Measurements from ENCODE around the gene MTG2.

MTG2 gene, protein sequence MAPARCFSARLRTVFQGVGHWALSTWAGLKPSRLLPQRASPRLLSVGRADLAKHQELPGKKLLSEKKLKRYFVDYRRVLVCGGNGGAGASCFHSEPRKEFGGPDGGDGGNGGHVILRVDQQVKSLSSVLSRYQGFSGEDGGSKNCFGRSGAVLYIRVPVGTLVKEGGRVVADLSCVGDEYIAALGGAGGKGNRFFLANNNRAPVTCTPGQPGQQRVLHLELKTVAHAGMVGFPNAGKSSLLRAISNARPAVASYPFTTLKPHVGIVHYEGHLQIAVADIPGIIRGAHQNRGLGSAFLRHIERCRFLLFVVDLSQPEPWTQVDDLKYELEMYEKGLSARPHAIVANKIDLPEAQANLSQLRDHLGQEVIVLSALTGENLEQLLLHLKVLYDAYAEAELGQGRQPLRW

DNA sequence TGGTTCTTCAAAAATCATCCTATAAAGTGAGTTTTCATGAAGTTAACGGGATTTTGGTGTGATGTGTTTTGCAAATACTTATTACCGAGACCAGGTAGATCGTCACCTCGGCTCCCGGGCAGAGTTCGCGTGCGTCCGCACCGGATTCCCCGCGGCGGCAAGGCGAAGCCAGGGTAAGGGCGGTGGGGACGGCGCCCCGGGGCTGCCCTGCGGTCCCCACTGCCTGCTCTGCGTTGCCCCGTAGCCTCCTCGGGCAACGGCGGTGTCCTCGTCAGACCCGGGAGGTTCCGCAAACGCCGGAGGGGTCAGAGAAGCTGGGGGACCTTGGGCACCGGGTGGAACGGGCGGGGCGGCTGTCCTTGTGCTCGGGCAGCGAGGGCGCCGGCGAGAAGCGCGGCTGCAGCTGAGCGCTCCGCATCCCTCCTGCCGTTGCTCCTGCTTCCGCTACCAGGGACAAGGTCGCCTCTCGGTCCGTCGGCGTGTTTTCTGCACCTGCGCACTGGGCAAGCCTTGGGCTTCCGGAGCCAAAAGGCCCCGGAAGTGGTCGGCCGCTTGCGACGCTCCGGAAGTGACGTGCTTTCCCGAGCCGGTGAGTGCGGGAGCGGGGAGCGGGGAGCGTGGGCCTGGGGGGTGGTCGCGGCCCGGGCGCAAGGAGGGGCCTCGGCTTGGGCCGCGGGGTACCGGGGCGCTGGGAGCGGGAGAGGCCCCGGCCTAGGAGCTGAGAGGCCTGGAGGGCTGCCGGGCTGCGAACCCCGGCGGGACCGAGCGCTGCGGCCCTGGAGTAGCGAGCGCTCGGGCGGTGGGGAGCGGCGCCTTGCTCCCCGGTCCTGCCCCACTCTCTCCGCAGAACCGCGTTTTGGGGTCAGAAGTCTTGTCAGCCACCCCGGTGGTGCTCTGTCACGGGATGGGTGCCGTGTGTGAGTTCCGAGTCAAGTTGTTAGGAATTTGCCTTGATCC is at the start of gene MTG2:
MTG2 (plus strand) TSS at position 560 of the 957 bp plus-strand sequence. CDS start 10,393 bp downstream, outside the sequence.
- peak; percentile 87 to 89 for DNase-seq (ENCODE audit: low read depth in 2 of 2)

DNA sequence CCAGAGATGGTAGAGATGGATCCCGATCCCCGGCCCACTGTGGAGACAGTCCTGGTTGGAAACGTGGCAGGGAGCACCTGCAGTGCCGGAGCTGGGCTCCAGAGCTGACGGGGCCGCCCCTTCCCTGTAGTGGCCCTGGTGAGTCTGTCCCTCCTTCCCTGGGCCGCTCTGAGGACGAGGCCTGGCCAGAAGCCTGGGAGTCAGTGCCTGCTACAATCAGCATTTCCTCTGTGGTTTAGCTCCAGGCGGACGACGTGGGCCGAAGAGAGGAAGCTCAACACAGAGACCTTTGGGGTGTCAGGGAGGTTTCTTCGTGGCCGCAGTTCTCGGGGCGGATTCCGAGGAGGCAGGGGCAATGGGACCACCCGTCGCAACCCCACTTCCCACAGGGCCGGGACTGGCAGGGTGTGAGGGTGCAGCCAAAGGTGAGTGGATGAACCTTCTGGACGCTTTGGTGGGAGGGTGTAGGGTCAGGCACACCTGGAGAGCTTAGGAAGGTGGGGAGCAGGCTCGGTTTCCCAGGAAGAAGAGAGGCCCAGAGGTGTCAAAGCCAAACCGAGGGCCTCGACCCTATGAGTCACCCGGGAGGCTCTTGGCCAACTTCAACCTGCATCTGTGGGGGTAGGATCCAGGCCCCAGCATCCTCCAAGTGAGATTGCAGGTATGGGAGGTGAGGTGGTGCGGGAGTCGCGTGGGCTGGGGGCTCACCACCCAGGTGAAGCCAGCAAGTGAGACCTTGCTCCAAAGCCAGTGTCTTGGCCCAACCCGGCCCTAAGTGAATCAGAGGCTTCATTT is 49.6 kb upstream of the MTG2 start:
- DNase-seq (ENCODE audit: low read depth in 2 of 2) = no peak

DNA sequence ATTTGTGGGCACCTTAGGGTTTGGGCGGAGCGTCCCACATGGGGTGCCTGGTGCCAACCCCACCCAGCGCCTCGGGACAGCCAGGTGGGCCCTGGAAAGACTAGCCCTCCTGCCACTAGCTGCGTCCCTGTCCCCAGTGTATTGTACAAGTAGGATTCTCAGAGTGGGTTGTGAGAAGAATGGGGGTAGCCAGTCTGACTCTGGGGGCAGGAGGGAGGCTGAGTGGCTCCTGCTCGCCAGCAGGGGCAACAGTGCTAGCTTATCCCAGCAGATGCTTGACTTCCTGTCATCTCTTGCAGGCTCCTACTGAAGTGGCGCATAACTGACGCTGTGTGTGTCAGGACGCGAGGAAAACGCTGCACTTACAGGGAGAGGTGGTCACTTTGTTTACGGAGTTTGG is 49.0 kb upstream of the MTG2 start:
- no peak for DNase-seq (ENCODE audit: low read depth in 2 of 2)

DNA sequence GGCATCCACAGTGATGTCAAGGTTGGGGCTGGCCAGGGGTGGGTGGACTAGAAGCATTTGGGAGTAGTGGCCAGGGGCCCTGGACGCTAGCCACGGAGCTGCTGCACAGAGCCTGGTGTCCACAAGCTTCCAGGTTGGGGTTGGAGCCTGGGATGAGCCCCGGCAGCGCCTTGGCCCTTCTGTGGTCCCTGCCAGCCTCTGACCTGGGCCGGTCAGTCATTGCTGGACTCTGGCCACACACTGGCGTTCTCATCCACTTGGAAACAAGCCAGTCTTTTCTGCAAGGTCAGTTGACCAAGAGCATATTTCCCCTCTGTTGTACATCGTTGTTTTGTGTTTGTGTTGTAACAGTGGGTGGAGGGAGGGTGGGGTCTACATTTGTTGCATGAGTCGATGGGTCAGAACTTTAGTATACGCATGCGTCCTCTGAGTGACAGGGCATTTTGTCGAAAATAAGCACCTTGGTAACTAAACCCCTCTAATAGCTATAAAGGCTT is 48.0 kb upstream of the MTG2 start:
- DNase-seq (ENCODE audit: low read depth in 2 of 2) = no peak

DNA sequence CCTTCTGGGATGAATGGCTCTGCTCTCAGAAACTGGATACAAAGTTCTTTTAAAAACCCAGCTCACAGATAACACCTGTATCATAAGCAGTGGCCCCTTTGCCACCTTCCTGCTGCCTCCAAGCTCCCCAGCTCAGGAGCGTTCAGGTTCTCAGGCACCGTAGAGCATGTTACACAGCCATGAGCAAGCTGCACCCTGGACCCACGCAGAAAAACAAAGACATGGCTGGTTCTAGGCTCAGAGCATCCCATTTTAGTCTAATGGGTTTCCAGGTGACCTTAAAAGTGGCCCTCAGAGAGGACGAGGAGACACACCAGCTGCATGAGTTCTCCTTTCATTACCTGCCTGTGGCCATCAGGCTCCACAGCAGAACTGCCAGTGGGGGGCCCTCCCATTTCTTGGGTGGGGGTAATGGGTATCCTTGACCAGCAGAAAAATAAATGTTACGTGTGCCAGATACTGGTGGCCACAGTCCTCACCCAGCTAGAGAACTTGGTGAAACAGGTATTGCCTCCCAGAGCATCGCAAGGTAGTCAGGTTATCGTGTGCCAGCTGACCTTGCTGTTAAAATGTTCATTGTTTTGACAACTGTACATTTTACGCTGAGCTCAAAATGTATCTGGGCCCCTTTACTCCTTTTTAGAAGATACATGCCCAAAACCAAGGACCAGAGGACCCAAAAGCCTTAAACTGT is 47.1 kb upstream of the MTG2 start:
- DNase-seq (ENCODE audit: low read depth in 2 of 2) = no peak

DNA sequence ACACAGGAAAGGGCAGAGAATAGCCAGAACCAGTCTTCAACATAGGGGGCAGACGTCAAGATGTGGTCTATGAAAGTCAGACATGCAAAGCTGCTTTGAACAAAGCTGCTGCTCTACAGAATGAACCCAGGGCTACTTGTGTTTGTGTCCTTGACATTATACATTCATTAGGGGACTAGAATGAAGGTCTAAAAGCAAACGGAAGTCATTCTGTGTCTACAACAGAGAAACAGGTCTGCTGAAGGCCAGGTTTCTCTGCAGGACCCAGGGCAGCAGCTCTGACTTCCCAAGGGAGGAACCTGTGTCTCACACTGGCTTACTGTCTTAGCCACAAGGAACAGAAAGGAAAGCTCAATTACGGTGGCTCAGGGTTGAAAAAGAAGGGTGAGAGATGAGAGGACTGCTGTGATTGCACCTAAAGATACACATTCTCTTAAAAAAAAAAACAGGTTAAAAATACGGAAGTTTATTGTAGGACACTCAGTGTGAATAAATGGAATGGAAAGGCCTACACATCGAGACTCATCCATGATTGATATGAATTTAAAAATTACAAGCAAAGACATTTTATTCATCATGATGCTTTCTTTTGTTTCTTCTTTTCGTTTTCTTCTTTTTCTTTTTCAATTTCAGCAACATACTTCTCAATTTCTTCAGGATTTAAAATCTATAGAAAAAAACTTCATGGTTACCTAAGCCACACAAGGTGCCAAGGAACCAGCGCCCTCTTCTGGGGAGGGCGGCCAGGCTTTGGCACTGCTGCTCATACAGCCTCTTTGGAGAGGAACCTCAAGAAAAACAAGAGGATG is 46.3 kb upstream of the MTG2 start:
- peak; percentile 58 to 64 for DNase-seq (ENCODE audit: low read depth in 2 of 2)

DNA sequence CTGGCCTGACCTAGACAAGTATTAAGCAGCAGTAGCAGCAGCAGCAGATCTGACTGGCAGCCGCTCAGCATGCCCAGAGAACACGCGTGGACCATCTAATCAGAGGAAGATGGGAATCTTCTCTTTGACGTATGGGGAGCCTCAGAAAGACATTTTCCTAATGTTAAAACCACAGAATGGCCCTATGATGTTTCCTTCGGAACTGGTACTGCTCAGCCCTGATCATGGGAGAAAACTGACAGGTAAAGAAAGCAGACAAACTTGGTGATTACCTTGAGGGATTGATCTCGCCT is 45.8 kb upstream of the MTG2 start:
- no peak for DNase-seq (ENCODE audit: low read depth in 2 of 2)

DNA sequence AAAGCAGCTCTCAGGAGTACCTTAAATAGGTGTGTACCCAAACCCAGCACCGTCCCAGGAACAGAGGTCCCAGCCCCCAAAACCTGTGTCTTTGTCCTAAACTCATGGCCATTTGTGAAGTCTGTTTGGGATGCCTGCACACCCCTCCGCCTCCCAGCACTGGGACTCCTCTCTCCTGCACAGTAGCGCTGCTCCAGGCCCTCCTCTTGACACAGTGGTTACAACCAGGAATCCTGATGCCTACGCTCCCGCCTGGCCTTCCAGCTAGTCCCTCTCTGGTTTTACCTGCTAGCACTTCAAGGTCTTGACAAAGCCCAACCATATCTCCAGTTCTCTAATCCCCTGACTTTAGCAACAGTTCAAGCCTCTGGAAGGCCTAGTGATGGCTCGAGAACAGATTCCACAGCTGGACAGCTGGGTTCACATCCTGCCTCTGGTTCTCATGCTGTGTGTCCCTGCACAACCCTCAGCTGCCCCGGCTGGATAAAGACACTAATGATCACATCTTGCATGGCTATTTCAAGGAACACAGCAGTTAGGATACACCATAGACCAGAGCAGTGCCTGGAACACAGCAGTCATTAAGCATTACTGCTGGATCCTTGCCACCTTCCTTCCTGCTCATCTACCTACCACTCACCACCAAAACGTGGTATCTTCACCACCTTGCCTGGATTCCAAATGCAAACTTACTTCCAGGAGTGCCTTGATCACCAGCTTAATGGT is 45.2 kb upstream of the MTG2 start:
- DNase-seq (ENCODE audit: low read depth in 2 of 2) = no peak

DNA sequence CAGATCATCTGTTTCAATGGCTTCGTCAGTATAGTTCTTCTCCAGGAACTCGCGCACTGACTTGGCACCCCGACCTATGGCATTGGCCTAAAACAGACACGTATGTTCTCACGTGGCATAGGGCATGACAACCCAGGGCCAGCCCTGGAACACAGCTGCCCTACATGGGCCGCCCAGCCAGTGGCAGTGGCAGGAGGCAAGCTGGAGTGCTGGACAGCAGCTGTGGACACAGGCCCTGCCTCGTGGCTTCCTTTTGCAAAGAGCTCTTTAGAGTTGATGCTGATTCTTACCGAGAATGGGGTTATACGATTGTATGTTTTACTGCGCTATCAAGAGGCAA is 44.7 kb upstream of the MTG2 start:
- DNase-seq (ENCODE audit: low read depth in 2 of 2) = no peak

DNA sequence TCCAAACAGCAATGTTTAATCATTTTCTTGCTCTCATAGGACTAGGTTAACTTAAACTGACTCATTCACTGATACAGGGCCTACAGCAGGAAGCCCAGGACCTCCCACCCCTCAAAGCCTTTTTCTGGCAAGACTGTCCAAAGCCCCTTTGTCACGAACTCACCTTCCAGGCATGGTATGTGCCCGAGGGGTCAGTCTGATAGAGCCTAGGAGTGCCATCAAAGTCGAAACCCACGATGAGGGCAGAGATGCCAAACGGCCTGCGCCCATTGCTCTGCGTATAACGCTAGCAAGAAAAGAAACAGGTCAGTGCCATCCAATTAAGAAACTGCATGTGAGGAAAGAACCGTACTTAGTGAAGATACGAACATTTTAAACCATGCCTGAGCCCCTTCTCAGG is 43.9 kb upstream of the MTG2 start:
- no peak for DNase-seq (ENCODE audit: low read depth in 2 of 2)

DNA sequence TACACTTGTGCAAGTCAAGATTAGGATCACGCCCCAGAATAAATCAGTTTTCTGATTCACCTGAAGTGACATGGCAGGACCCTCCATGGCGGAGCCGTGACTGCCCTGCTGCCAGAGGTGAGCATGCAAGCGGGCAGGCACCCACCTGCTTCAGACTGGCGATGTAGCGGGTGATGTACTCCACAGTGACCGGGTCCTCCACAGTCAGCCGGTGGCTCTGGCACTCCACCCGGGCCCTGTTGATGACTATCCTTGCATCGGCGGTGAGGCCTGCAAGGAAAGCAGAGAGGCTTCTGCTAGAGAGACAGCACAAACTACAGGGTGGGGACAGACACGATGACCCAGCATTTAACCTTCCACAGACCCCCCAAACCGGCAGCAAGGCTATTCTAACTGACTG is 43.2 kb upstream of the MTG2 start:
- DNase-seq (ENCODE audit: low read depth in 2 of 2) = no peak

DNA sequence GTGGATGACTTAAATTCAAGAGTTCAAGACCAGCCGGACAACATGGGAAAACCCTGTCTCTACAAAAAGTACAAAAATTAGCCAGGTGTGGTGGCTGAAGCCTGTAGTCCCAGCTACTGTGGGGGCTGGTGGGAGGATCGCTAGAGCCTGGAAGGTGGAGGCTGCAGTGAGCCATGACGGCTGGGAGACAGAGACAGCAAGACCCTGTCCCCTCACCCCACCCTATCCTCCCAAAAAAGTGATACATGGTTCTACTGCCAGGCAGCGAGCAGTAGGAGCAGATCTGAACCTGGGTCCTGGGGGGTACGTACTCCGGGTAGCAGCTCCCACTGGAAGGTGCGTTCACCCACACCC is 41.8 kb upstream of the MTG2 start:
- DNase-seq (ENCODE audit: low read depth in 2 of 2) = no peak

DNA sequence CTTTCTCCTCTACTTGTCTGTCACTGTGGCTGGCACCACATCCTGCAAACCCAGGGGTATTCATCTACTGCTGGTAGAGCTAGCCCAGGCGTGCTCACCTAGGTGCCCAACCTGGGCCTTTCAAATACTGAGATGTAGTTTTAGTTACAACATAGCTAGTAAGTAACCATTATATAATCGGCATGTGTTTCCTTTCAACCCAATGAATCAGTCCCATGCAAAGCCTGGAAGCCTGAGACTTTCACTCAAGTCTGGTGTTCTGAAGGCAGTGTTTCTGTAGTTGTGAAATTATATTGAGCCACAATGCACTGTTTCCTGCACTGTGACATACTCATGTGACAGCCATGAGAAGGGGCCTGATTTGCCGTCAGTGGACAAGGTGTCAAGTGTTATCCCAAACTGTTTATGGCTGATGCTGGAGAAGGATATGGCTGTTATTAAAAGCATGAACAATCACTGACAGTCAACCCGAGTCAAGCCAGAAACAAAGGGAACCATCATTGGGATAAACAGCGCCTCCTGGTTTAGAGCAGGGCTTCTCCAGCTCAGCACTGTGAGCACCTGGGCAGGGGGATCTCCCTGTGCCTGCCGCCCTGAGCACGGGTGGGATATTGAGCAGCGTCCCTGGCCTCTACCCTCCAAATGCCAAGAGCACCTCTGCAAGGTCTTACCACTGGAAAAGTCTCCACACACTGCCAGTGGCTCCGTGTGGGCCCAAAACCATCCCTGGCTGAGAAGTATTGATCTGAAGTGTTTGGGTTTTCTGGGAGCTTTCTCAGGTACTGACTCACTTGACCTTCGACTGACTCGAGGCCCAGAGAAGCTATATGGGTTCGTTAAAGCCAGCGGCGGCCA is 41.2 kb upstream of the MTG2 start:
- no peak for DNase-seq (ENCODE audit: low read depth in 2 of 2)

DNA sequence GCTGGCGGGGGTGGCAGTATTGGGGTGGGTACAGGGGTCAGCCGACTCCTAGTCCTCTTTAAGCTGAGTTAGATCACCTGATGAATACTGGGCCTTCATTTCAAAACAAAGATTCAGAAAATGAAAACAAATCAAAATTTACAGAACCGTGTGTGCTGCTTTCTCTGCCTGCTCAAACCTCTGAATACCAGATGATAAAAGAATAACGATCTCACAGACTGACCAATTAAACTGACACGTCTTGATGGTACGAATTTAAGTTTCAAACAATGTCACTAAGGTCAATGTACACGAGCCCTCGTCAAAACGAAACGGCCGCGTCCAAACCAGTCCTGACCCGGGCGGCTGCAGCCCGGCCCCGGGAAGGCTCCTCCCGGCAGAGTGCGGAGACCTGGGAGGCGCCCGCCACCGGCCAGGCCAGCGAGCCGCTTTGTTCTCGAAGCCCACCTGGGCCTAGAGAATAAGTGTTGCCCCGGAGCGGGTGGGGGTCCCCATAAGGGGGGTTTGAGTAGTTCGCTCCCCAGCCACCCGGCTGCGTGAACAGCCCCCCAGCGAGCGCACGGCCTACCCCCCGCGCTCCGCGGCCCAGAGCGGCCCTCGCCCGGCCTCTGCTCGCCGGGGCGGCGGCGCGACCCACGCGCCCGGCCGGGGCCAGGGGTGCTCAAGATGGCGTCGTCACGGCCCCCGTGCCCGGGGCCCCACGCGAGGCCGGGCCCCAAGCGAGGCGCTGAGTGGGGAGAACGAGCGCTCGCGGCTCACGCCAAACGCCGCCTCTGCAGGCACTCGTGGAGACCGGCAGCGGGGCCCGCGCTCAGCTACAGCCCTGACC is 40.4 kb upstream of the MTG2 start:
- no peak for DNase-seq (ENCODE audit: low read depth in 2 of 2)

DNA sequence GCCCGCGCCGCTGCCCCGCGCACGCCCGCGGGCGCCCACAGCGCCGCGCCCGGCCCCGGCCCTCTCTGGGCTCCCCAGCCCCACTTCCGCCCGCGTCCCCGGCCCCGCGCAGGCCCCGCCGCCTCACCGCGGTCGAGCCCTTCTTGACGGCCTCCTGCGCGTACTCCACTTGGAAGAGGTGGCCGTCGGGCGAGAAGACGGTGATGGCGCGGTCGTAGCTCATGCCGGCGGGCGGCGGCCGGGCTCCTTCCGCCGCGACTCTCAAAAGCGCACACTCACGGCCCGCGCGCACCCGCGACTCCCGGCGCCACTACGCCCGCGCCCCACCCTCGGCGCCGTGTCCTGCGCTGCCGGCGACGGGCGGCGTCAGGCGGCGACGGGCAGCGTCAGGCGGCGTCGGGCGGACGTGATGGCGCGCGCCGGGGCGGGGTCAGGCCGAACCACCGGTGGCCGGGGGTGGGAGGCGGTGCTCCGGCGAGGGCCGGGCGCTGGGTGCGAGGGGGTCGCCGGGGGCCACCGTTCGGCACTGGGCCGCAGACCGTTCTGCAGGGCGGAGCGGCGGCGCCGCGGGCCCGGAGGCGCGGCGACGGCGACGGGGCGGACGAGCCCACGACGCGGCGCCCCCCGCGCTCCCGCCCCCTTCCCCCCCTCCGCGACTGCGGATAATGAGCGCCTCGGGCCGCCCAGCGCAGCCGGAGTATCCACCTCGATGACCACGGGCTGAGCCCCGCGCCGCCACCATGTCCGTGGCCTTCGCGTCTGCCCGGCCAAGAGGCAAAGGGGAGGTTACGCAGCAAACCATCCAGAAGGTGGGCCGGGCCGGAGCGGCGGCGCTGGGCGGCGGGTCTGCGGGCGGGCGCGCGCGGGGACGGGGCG is 39.5 kb upstream of the MTG2 start, which contains the start of the genes PSMA7 and SS18L1:
PSMA7 (minus strand) TSS at position 314 of the 876 bp plus-strand sequence; CDS start at position 223, 91 bp downstream.
SS18L1 (plus strand) TSS at position 689 of the 876 bp plus-strand sequence; CDS start at position 741, 52 bp downstream.
- peak; percentile 75 to 84 for DNase-seq (ENCODE audit: low read depth in 2 of 2)

DNA sequence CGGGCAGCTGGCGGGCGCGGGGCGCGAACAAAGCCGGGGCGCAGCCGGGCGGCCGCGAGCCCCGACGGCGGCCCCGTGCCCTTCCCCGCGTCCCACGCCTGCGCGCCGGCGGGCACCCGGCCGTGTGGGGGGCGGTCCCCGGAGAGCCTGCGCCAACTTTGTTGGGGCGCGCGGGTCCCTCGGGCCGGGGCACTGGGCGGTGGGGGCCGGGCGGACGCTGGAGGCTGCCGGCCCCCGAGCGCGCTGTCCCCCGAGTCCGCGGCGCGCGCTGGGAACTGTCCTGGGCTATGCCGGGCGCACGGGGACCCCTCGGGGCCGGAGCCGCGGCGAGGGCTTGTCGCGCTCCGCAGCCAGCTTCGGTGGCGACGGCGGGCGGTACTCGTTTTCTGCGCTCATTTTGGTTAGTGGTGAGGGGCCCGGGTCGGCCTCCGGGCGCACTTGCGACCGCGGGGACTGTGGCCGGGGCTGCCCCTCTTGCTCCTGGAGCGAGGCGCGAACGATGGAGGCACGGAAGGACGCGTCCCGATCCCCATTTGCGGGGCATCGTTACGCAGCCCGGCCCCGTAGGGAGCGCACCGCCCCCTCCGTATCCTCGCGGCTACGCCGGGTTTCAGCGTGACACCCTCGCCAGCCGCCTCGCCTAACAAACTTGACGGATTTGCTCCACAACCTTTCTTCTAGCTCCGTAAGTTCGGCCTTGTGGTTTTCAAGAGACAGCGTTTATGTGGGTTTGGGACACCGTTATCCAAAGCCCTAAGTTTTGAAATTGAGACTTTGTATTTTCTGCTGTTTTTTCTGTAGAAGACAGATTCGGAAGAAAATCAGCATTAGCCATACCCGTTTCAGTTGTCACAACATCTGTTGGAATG is 38.6 kb upstream of the MTG2 start:
- peak; percentile 38 to 58 for DNase-seq (ENCODE audit: low read depth in 2 of 2)

All from stimulated activated CD4-positive, alpha-beta T cell treated with anti-CD3 and anti-CD28 coated beads, Interleukin-1b, Interleukin-23, amount 100 ng/mL, for 4 hours (primary cell).